Ovary (tissue), 9 donors: ENCODE measurements around the gene LHX3. TPM values are rescaled to one million over a fixed set of nuclear protein-coding genes. Genes with fewer than 3 reads are reported as not detected.

Source experiments
- DNase-seq, 5 donors: peaks; one replicate each; pipeline ENCODE4 v3.0.0-alpha.2; 2019 to 2020
- H3K27ac ChIP-seq, 2 donors: fragments of 200-600 bp; one replicate each; pipeline versions ENCODE4 v1.5.1 to v1.8.0; 2019 to 2022
- H3K27me3 ChIP-seq: fragments of 200-600 bp; one replicate; pipeline ENCODE4 v1.8.0; 2022
- H3K36me3 ChIP-seq: fragments of 200-600 bp; sonication (generic); one replicate; pipeline ENCODE4 v1.5.1; 2019
- H3K4me1 ChIP-seq: one replicate; pipeline ENCODE4 v1.8.1; 2013; ENCODE audit warnings: mild to moderate bottlenecking, moderate library complexity; ENCODE audit not compliant: insufficient read depth
- H3K4me3 ChIP-seq: fragments of 200-600 bp; sonication (generic); one replicate; pipeline ENCODE4 v1.5.1; 2017
- H3K9me3 ChIP-seq, 2 donors: fragments of 200-600 bp in 1 of 2; sonication (generic) in 1 of 2; one replicate each; pipeline versions ENCODE4 v1.5.1 to v1.8.1; 2013 to 2019; ENCODE audit warnings: mild to moderate bottlenecking in 1 of 2, moderate library complexity in 1 of 2
- EP300 ChIP-seq: sonication (generic); formaldehyde crosslinking; IDR thresholded peaks from one replicate; pipeline ENCODE4 v1.6.1; 2017; ENCODE audit warnings: antibody characterized with exemption
- POLR2A ChIP-seq: fragments of 450-650 bp; IDR thresholded peaks from one replicate; pipeline ENCODE4 v1.6.1; 2017; ENCODE audit warnings: antibody characterized with exemption, mild to moderate bottlenecking, moderate library complexity
- WGBS, 3 donors: extraction: QIAGEN DNeasy Blood & Tissue Kit in 1 of 3; methylation state at CpG; one replicate each; pipeline versions ENCODE4 v1.1.5 to v1.1.7; 2013 to 2017; 5-methylcytosine and 5-hydroxymethylcytosine counted together
- intact Hi-C, 4 donors: fragments of 100-400 bp; cut with DNase I; formaldehyde crosslinking; loops; one replicate each; pipeline versions ENCODE4 v1.11.0 to v1.15.1; 2022 to 2023
- polyA plus RNA-seq, 2 donors: library from polyadenylated mRNA; stranded (reverse); fragments of 200-250 nt in 1 of 2; fragments of 350-450 nt in 1 of 2; fragmentation: Illumina TruSeq in 1 of 2; extraction: RNeasy Lipid Tissue Mini Kit (QIAGEN cat#74804) in 1 of 2; gene quantifications; one replicate each; pipeline ENCODE4 v1.2.3, GENCODE V29; 2013 to 2014
- total RNA-seq, 7 donors: library from RNA; depleted of rRNA in 2 of 7; stranded (reverse); fragments of >200 nt in 2 of 7; fragmentation: NEBNext Ultra II Directional in 3 of 7; extraction: Animal tissue kit (Norgen Biotek cat#: 25700) in 3 of 7; gene quantifications; one replicate each; pipeline versions ENCODE4 v1.1.0 to v1.2.4, GENCODE V29; 2016 to 2023
- TF ChIP-seq, protein P1 (sequence below), 3 donors: fragments of 450-650 bp in 2 of 3; fragments of 200-600 bp in 1 of 3; IDR thresholded peaks; one replicate each; pipeline versions ENCODE4 v1.5.1 to v1.8.0; 2016 to 2022; ENCODE audit warnings: antibody characterized with exemption in 3 of 3, mild to moderate bottlenecking in 1 of 3
- donor health status: DM: no; HTN: no; CAD: no; lungs with moderate emphysema.
- donor health status: DM: no; HTN: no; CAD: no.
- donor health status: Bipolar disorder and iron deficiency.
- donor health status: DM: yes; HTN: yes; CAD: no.
- donor health status: DM: no; HTN: no; CAD: no.
- donor health status: DM: yes; HTN: yes; CAD: no.

LHX3 gene
- total and polyA plus RNA-seq, 9 donors: not detected

DNA sequence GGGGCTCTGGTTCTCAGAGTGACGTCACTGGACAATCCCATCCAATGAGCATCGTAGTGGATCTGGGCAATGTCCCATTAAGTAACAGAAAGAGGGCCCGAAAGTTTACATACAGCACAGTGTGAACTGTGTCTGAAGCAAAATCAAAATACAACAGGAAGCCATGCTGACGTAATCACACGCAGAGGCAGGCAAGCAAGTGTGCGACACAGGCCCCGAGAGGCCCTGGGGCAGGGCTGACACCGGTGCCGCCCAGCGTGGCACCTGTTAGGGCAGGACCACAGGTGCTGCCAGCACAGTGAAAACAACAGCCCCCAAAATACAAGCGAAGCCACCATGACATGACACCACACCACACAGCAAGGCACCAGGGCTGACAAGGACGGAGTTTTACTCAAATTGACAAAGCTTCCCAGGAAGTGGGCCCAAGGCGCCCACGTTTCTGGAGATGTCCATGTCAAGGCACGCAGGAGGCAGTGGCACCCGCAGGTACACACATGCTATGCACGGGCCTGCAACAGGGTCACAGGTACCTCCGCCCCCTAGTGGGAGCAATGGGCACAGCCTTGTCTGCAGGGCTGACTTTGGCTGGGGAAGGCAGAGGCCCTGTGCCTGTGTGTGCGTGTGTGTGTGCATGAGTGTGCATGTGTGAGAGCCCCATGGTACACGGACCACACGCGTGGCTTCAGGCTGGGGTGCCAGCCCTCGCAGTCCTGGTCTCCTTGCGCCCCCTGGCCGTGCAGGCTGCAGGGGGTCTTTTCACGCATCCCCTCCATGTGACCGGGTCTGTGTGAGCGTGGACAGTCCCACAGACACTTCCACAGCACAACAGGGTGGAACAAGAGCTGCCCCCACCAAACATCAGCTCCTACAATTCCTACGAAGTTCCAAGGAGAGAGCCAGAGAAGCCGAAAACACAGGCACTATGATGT is 21.1 kb upstream of the LHX3 start:
- Histone ChIP-seq H3K36me3 (no peaks in the 10 kb centered on the region), H3K4me1 (peaks cover 4% of the 10 kb centered on the region), H3K9me3 (no peaks in the 10 kb centered on the region), H3K27ac (no peak overlapping the region), H3K27me3 (no peaks in the 10 kb centered on the region), H3K4me3 (no peak overlapping the region)
- peak in 2 of 5 donors; percentile 38 to 56 for DNase-seq
- intact Hi-C loops: no loop called here
- TF ChIP-seq, protein P1, sequence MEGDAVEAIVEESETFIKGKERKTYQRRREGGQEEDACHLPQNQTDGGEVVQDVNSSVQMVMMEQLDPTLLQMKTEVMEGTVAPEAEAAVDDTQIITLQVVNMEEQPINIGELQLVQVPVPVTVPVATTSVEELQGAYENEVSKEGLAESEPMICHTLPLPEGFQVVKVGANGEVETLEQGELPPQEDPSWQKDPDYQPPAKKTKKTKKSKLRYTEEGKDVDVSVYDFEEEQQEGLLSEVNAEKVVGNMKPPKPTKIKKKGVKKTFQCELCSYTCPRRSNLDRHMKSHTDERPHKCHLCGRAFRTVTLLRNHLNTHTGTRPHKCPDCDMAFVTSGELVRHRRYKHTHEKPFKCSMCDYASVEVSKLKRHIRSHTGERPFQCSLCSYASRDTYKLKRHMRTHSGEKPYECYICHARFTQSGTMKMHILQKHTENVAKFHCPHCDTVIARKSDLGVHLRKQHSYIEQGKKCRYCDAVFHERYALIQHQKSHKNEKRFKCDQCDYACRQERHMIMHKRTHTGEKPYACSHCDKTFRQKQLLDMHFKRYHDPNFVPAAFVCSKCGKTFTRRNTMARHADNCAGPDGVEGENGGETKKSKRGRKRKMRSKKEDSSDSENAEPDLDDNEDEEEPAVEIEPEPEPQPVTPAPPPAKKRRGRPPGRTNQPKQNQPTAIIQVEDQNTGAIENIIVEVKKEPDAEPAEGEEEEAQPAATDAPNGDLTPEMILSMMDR (IDR thresholded peaks at IDR 0.05): peak in 2 of 3 donors; percentile 23 to 29
- TF ChIP-seq EP300 (no peak), POLR2A (no peak)
- WGBS, 3 donors: 77 to 84% (median 82%) methylated on average over 30 of the region's 30 CpGs

DNA sequence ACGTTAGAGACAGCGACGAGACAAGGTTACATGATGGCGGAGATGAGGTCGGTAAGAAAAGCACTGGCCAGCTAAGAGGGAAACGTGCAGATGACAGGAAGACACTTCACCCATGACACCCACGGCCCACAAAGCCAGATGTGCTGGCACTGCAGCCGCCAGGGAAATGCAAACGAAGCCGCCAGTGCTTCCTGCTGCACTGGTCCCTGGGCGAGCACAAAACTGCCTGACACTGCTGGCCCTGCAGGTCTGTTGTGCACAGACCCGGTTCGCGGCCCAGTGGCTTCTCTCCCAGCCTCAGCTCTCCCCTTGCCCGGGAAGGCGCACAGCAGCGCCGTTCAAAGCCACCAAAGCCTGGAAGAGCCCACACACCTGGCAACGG is 20.4 kb upstream of the LHX3 start:
- intact Hi-C loops: no loop called here
- H3K4me1 ChIP-seq: peaks cover 4% of the 10 kb centered on the region
- WGBS, 3 donors: 86 to 90% (median 86%) methylated on average over 19 of the region's 19 CpGs
- no peaks in the 10 kb centered on the region for H3K36me3 ChIP-seq
- no peak overlapping the region for H3K27ac ChIP-seq
- TF ChIP-seq POLR2A: no peak
- TF ChIP-seq, protein P1 (IDR thresholded peaks at IDR 0.05): no peak
- TF ChIP-seq EP300: no peak
- no peaks in the 10 kb centered on the region for H3K9me3 ChIP-seq
- no peaks in the 10 kb centered on the region for H3K27me3 ChIP-seq
- H3K4me3 ChIP-seq: no peak overlapping the region
- no peak for DNase-seq

DNA sequence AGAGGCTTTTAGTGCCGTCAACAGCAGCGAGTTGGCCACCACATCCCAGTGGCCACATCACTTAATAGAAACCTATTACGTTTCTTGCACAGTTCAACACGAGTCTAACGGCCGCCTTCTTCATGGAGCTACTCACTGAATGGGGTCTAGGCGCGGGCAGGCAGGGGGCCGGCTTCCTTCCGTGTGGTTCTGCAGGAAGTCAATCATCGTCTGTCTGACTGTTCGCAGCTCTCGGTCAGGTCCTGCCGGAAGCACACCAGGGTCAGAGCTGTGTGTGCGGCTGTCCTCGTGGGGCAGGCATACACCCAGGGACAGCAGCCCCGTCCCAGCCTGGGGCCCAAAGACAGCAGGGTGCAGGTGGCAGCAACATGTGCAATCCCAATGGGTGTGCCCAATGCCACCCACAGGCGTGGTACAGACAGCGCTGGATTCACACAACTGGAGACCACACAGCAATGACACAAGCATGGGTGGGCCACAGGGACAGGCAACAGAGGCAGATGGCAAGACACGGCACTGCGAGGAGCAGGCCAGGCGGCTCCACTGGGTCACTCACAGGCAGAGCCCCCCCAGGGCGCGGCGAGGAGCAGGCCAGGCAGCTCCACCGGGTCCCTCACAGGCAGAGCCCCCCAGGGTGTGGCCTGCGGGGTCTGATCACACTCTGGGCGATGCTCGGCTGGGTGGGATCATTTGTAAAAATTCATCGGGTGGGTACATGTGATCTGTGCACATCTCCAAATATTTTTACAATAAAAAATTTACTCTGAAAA is 19.1 kb upstream of the LHX3 start:
- no peak for TF ChIP-seq EP300
- TF ChIP-seq, protein P1 (IDR thresholded peaks at IDR 0.05): no peak
- TF ChIP-seq POLR2A: no peak
- no peak overlapping the region for H3K4me3 ChIP-seq
- H3K36me3 ChIP-seq: no peaks in the 10 kb centered on the region
- H3K27me3 ChIP-seq: no peaks in the 10 kb centered on the region
- intact Hi-C loops: no loop called here
- DNase-seq: no peak
- no peak overlapping the region for H3K27ac ChIP-seq
- H3K9me3 ChIP-seq: no peaks in the 10 kb centered on the region
- peaks cover 2% of the 10 kb centered on the region for H3K4me1 ChIP-seq
- WGBS, 3 donors: 93 to 96% (median 95%) methylated on average over 30 of the region's 30 CpGs

DNA sequence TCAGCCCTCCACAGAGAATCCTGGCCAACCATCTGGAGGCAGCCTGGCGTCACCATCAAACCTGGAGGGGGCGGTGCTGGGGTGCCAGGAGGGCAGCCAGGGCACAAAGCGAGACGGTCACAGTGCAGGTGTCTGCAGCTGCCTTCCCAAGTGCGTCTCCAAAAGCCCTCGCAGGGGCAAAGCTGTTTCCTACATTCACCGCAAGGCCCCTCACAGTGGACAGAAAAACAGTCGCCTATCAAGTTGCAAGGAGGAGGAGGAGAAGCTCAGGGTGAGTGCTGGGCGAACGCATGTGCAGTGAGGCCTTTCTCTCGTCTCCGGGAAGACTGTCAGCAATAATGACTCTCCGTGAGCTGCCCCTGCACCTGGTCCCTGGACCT is 18.0 kb upstream of the LHX3 start:
- Histone ChIP-seq H3K4me3 (no peak overlapping the region), H3K27ac (no peak overlapping the region), H3K4me1 (no peaks in the 10 kb centered on the region), H3K9me3 (no peaks in the 10 kb centered on the region), H3K36me3 (no peaks in the 10 kb centered on the region), H3K27me3 (no peaks in the 10 kb centered on the region)
- 89 to 94% (median 93%) methylated on average over 13 of the region's 13 CpGs for WGBS, 3 donors
- DNase-seq: no peak
- TF ChIP-seq, protein P1 (IDR thresholded peaks at IDR 0.05): no peak
- TF ChIP-seq POLR2A (no peak), EP300 (no peak)
- intact Hi-C loops: no loop called here
